ENCODE measurements around the gene RUBCN.

DNA sequence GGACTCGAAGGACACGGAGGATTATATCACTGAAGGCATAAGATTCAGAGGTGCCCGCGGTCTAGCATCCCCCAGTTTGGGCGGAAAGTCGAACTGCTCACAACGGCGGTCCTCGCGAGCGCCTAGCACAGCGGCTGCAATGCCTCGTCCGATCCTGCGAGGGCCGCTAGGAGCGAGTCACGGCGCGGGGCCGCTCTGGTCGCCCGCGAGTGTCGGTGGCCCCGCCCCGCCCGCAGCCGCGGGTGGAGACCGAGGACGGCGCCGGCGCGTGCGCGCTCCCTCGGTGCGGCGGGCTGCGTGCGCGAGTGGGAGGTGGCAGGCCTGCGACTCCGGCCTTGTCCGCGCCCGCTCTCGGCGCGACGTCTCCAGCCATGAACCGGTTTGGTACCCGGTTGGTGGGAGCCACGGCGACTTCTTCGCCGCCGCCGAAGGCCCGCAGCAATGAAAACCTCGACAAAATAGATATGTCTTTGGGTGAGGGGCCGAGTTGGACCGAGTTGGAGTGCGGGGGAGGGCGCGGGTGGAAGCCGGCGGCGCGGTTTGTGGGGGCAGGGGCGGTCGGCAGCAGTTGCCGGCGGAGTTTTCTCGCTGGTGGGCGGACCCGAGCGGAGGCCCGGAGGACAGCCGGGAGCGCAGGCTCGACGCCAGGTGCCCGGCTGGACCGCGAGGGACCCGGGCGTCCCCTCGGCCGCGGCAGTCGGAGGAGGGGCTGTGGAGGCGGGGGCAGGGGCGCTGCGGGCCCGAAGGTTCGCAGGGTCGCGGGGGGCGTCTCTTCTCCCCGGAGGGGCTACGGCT lies 13.1 kb upstream of the RUBCN start, which contains the start of gene FYTTD1:
- TF ChIP-seq CTCF (IDR thresholded peaks at IDR 0.05) (peak in 5 of 6 experiments; percentile 32 to 63 (median 57)), POLR2A (IDR thresholded peaks at IDR 0.05) (peak in 3 of 4 donors; percentile 48 to 91 (median 72))

All from esophagus squamous epithelium (tissue), 4 donors.